Inferior parietal cortex (tissue), 1 donor: ENCODE data around the gene MS4A4A.
"Not testable (repeated sequence)": the region's sequence is repeated elsewhere in the genome, so short reads cannot be mapped to it uniquely, and the experiment has no call there.

ENCODE experiments used
- DNase-seq: peaks from one replicate; pipeline ENCODE4 v3.0.0-alpha.2; 2016; ENCODE audit errors: extremely low spot score

The MS4A4A gene

DNA sequence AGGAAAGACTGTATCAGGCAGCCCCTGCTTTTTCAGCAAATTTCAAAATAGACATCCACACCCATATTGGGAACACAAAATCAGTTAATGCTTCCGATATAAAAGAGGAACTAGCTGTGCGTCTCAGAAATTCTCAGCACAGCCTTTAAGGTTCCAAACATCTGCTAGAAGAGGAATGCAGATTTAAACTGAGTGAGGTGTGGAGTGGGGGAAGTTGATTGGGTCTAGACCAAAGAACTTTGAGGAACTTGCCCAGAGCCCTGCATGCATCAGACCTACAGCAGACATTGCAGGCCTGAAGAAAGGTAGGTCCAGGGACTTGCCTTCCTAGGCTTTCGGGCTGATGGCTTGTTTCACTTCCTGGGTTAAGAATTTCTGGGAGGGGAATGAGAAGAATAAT is at the start of gene MS4A4A:
TSS of gene MS4A4A (plus strand) at position 255 of the 400 bp plus-strand sequence. CDS start at position 265, 10 bp downstream.
- DNase-seq, result peak; percentile 11

DNA sequence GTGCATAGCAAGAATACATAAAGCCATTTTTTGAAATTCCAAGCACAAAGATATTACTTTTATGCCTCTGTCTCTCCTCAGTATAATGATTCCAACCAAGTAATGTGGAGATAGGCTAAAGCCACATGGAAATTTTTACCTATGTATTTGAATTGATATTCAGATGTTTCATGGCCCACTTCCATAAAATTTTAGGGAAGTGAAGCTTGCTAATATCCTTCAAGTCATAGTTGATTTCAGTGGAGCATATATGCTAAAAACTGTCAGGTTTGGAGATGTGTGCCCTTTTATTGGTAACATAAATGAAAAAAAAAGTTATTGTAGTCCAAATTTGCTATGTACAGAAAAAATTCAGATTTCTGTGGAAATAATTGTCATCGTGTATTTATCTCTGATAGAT is 49.8 kb upstream of the MS4A4A start:
- no peak for DNase-seq

DNA sequence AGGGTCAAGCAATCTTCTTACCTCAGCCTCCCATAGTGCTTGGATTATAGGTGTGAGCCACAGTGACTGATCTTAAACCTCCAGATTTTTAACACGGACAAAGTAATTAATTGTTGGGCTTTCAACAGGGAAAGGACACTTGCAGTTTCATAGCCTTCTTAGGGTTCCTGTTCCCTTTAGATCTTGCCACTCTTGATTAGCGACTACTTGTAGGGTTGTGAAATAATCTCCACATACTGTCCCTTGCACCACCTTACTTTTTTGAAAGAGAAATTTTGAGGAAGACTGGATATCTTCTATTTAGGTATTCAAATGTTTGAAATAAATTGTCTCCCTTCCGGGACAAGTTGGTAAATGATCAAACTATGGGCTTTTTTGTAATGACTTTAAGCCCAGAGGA is 45.1 kb upstream of the MS4A4A start:
- no peak for DNase-seq

DNA sequence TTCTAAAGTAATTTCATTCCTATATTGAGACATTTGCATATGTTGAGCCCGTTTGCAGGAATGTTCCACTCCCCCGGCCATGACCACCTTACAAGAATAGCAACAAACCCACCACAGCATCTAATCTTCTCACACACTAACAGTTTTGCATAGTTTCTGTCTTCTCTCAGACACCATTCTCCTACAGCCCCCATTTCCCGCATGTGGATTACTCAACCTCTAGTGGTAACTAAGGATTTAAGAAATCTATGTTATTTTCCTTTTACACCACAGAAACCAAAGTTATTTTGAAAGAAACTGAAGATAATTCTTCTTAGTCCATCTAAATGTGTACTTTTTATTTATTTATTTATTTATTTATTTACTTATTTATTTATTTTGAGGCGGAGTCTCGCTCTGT is 39.8 kb upstream of the MS4A4A start:
- no peak for DNase-seq

DNA sequence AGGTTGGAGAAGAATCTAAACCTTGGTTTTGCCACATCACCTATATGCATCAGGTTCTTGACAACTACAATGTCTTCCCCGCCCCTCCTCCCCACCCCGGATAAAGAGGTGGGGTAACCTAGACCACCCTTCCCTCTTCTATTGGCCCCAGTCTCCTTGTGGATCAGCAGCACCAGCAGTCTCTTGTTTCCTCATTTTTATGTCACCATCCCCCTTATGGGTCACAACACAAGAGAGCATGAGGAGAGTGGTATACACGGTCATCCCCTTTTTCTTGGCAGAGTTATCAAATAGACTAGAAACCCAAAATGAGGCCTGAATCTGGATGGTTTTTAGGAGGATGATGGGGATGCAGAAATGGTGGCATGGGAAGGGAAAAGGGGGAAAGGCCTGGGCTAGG is 38.7 kb upstream of the MS4A4A start:
- no peak for DNase-seq

DNA sequence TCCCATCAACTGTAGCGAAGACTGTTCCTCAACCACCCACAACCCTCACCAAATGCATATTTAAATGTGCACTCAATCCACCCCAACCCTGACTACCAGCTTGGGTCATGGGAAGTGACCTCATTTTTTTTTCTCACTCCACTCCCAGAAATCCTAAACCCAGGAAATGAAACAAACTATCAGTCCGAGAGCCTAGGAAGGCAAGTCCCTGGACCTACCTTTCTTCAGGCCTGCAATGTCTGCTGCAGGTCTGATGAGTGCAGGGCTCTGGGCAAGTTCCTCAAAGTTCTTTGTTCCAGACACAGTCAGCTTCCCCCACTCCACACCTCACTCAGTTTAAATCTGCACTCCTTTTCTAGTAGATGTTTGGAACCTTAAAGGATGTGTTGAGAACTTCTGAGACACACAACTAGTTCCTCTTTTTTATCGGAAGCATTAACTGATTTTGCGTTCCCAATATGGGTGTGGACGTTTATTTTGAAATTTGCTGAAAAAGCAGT is 37.7 kb upstream of the MS4A4A start, which contains the start of gene MS4A4E:
TSS of gene MS4A4E (minus strand) at position 398 of the 500 bp plus-strand sequence. CDS start 13,082 bp downstream, outside the sequence.
- DNase-seq, result no peak

DNA sequence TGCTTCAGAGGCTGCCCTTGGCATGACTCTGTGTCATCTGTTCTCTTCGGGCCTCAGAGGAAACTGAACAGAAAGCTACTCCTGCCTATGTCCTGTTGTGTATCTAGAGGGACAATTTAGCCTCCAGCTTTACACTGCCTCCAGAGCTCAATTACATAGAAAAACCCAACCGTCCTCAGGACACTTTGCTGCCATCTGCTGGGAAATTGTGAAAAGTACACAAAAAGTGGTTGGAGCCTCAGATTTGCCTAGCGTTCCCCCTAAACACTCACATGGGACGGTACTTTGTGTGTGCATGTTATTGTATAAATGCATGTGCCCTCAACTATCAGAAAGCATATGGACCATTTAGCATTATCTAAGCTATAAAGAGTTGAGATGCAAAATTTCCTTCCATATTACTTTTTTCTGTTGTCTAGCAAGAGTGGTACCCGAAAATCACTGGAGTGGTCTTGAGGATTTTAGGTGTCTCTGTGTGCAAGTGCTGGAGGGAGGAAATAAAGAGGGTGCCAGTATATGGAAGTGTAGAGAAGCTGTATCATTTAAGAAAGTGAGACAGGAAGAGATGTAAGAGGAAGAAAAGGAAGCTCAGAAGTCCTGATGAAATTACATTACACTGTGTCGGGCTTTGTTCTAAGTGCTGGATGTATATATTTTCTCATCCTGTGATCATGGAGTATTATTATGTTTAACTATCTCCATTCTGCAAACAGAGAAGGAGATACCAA is 28.8 kb upstream of the MS4A4A start:
- DNase-seq, result peak; percentile 4

DNA sequence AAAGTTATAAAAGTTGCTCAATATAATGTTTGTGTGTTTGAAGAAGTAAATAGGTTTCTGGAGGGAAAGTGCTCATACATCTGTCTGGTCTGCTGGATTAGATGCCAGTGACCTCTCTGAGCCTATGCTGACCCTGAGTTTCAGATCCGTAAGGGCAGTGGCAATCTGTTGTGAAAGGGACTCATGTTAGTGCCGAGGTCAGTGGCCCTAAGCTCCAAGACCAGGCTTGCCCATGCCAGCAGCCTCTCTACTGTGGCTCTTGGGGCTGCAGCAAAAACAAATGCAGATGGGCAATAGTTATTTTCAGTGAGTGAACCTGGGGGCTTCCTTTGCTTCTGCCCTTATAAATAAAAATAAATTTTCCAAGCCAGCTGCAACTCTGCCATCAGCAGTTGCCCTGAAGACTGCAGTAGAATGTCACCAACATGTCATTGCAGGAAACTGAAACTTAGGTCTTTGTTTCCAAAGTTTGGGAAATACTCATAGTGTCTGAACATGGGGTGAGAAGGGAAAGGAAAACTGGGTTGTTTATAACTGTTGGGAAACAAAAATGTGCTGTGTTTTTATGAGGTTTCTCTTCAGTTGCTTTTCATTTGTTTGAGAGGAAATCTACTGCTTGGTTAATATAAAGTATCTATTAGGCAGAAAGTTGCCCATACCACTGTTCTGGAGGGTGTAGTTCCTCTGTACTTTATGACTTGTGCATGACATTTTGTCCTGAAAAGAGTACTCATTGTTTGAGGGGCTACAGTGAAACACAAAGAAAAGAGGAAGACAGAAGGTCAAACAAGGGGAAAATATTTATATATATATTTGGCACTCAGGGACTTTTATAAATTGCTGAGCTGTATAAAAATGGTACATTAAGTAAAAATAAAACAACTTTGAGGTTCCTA is 28.0 kb upstream of the MS4A4A start:
- DNase-seq, result no peak

DNA sequence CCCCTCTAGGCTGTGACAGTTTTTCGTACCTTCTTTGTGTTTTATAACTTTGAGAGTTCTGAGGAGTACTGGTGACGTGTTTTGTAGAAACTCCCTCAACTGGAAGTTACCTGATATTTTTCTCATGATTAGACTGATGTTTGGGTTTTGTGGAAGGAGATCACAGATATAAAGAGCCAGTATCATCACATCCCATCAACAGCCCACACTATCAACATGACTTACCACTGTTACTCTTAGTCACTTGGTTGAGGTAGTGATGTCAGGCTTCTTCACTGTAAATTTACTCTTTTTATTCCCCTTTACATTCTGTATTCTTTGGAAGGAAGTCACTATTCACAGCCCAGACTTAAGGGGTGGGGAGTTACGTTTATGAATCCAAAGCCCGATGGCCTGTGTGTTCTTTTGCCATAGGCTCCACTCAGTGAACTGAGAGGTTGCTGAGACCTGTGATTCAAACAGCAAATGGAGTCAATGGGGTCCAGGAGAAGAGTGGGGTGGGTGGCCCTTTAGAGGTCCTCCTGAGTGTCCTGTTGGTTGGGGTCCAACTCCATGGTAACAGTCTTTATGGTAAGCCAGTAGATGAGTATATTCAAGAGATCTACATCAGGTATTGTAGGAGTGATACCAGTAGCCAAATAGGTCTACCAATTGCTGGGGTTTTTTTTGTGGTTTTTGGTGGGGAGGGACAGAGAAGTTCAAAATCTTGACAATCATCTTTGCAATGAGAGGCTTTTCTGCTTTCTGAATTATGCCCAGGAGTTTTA is 22.3 kb upstream of the MS4A4A start:
- DNase-seq, result no peak

DNA sequence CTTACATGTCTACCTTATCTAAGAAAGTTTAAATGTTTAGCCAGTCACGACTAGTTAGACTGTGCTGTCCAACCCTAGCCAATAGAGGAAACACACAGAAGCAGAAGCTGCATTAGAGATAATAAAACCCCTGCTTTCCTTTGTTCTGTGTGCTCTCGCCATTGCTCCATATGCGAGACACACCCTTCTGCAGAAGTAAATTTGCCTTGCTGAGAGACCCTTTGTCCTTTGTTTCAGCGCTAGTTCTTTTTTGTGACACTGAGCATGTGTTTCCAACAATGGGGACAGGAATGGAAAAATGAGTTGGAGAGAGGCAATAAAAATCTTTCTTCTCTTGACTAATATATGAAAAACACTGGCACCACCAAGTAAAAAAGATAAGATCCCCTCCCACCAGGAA is 19.5 kb upstream of the MS4A4A start:
- DNase-seq, result no peak

DNA sequence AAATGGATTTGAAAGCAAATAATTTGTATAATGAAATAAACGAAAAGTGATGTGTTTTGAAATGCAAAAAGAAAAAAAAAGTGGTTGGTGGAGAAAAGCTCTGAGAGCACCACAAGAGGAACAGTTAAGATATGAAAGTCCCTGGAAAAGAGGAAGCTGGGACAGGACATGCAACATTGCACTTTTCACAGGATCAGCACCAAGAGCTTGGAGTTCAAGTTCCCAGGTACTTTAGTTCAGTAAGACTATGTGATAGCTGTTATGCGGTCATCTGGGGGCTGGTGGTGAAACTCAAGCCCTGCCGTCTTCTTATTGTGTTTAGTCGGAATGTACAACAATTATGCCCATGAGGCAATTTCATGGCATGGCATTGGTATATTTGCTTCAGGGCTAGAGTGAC is 17.1 kb upstream of the MS4A4A start:
- DNase-seq, result no peak

DNA sequence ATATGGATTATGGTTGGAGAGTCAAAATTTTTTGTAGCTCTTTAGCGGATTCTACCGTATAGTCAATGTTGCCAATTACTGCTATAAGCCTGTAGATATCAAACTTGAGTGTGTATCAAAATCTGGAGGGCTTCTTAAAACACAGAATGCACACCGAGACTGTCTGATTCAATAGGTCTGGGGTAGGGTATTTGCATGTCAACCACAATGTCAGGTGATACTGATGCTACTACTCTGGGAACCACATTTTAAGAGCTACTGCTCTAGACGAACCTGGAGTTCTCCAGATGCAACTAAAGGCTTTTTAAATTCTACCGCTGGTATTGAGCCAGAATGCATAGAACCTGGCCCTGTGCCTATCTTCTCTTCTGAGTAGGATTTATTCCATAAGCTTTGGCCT is 15.8 kb upstream of the MS4A4A start:
- peak; percentile 11 for DNase-seq

DNA sequence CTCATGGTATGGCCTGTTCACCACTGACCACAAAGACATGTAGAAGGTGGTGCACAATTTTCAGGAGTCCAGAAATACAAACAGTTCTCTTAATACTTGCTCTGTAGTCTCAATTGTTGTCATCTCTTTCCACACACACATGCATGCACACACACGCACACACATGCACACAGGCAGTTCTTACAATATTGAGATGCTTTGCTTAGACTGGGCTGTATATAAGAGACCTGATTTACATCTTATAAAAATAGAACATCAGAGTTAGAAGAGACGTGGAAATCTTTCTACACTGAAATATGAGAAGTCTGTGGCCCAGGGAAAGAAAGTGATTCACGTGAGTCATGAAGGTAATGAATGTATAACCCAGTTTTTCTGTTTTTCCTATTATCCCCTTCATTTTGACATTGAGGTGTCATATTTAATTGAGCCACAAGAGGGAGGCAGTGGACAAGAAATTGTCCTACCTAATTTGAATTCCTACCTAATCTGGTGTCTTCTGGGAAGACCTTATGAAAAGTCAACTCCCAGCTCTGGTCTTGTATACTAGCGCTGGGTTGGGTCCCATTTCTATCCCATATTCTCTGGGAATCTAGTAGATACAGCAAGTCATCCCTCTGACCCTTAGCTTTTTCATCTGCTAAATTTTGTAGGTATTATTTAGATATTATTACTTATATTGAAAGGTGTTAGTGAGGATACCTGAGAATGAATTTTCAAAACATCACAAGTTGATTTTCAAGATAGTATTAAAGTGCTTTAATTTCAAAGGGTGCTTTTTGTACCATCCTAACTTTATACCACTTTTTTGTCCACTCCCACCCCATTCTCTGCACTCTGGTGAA is 14.9 kb upstream of the MS4A4A start:
- peak; percentile 79 for DNase-seq

DNA sequence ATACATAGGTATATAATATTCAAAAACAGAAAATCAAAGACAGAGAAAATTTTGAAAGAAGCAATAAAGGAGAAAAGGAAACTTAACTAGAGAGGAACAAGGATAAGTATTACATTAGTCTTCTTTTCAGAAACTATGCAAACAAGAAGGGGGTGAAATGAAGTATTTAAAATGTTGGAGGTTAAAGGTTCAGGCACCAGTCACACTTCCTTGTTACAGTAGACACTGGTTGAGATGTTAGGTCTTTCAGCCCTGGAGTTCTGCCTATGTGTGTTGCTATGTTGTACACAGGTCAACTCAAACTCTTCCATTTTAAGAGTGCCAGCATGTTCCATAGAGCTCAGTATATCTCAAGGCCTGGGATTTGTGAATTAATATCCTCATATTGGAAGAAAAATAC is 6.0 kb upstream of the MS4A4A start:
- no peak for DNase-seq

DNA sequence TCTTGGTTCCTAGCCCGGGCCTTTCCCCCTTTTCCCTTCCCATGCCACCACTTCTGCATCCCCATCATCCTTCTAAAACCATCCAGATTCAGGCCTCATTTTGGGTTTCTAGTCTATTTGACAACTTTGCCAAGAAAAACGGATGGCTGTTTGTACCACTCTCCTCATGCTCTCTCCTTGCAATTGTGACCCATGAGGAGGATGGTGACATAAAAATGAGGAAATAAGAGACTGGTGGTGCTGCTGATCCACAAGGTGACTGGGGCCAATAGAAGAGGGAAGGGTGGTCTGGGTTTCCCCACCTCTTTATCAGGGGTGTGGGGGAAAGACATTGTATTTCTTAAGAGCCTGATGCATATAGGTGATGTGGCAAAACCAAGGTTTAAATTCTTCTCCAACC is 1.0 kb downstream of the MS4A4A start:
- no peak for DNase-seq

DNA sequence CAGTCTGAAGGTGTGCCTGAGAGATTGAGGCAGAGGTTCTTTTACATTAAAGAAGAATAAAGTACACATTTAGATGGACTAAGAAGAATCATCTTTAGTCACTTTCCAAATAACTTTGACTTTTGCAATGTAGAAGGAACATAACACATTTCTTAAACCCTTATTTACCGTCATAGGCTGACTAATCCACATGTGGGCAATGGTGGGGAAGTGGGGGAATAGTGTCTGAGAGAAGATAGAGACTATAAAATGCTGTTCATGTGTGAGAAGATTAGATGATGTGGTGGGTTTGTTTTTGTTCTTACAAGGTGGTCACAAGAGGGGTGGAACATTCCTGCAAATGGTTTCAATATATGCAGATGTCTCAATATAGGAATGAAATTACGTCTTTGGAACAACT is 1.8 kb downstream of the MS4A4A start:
- DNase-seq, result no peak

DNA sequence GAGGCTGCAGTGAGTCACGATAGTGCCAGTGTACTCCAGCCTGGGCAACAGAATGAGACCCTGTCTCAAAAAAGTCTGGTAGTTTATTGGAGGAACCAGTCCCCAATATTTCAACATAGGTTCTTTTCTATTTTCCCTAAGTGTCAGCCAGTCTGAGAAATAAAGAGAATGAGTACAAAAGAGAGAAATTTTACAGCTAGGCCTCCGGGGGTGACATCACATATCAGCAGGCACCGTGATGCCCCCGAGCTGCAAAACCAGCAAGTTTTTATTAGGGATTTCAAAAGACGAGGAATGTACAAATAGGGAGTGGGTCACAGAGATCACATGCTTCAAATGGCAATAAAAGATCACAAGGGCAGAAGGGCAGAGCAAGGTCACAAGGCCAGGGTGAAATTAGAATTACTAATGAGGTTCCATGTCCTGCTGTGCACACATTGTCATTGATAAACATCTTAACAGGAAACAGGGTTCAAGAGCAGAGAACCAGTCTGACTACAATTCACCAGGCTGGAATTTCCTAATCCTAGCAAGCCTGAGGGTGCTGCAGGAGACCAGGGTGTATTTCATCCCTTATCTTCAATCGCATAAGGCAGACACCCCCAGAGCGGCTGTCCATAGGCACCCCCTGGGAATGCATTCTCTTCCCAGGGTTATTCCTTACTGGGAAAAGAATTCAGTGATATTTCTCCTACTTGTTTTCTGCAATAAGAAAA is 5.1 kb downstream of the MS4A4A start:
- DNase-seq, result not testable (repeated sequence)

DNA sequence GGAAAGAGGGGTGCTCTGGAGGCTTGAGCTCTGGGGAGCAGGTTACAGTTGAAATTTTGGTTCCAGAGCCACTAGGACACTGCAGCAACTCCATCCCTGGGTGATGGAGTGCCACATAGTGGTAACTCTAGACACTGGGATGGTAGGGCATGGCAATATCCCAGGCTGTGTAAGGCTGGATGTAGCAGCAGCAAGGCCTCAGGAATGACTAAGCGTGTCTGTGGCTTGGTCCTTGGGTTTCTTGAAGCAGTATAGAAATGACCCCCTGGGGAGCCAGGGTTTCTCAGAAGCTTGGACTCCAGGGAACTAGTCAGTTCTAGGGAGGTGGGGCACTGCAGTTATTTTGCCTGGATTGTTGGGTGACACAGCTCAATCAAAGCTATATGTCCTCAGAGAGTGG is 8.1 kb downstream of the MS4A4A start:
- DNase-seq, result no peak

DNA sequence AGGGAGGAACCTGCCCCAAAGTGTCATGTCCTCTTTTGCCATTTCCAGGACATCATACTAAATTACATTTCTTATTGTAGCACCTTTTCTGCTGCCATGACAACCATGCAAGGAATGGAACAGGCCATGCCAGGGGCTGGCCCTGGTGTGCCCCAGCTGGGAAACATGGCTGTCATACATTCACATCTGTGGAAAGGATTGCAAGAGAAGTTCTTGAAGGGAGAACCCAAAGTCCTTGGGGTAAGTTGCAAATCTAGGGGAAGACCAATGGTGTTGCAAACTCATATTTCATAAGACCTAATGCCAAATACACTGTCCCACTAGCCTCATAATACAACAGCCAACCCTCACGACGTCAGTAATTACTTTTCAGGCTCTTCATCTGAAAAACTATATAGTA is 11.7 kb downstream of the MS4A4A start:
- no peak for DNase-seq

DNA sequence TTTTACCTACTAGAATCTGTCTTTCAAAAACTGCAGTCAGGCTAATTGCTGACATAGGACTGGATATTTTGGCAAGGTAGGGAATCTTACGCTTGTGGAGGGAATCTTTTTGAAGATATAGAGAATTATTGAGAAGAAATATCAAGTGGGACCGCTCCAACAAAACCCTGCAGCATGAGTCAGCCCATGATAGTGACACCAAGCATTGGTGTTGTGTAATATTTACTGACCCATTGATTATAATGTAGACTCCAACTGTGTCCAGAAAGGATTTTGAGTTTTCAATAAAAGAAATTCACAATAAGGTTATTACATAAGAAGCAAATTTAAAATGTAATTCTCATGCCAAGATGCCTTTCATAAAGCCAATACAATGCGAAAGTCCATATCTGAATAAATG is 20.7 kb downstream of the MS4A4A start:
- DNase-seq, result no peak
